ENCODE results near the gene SUPT20HL2. TPM values are rescaled to one million over a fixed set of nuclear protein-coding genes. Genes with fewer than 3 reads are reported as not detected.

SUPT20HL2 gene
- total and polyA plus RNA-seq, 7 donors: not detected

DNA sequence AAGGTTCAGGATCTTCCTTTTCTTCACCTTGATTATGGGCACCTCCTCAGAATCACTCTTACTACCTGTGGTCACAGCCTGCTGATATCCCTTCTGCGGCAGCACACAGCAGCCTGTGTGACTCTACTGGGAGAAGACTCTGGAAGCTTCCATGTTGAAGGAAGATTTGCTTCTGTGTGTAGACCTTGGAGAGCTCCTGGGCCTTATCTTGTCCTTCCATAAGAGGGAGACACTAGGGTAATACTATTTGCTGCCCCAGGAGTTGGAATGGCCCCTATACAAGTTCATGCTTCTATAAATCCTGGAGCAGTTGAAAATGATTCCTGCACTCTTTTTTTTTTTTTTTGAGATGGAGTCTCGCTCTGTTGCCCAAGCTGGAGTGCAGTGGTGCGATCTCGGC lies 36.3 kb upstream of the SUPT20HL2 start:
- Histone ChIP-seq H3K9me3 (no peaks in the 10 kb centered on the region), H3K4me1 (no peaks in the 10 kb centered on the region), H3K27me3 (ENCODE audit: insufficient read depth in 3 of 3, low read length in 2 of 3) (peaks cover 0 to 4% (median 0%) of the 10 kb centered on the region in 3 donors), H3K4me3 (no peak overlapping the region), H3K27ac (no peak overlapping the region), H3K36me3 (ENCODE audit: insufficient read depth in 1 of 2, low read depth in 1 of 2) (no peaks in the 10 kb centered on the region)
- no peak for DNase-seq
- intact Hi-C loops (cut with DNase I): no loop called here
- WGBS, 3 donors: 88 to 100% (median 99%) methylated on average over 3 to 4 of the region's 4 CpGs
- TF ChIP-seq, protein P1, sequence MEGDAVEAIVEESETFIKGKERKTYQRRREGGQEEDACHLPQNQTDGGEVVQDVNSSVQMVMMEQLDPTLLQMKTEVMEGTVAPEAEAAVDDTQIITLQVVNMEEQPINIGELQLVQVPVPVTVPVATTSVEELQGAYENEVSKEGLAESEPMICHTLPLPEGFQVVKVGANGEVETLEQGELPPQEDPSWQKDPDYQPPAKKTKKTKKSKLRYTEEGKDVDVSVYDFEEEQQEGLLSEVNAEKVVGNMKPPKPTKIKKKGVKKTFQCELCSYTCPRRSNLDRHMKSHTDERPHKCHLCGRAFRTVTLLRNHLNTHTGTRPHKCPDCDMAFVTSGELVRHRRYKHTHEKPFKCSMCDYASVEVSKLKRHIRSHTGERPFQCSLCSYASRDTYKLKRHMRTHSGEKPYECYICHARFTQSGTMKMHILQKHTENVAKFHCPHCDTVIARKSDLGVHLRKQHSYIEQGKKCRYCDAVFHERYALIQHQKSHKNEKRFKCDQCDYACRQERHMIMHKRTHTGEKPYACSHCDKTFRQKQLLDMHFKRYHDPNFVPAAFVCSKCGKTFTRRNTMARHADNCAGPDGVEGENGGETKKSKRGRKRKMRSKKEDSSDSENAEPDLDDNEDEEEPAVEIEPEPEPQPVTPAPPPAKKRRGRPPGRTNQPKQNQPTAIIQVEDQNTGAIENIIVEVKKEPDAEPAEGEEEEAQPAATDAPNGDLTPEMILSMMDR (IDR thresholded peaks at IDR 0.05): no peak
- no peak for ATAC-seq

DNA sequence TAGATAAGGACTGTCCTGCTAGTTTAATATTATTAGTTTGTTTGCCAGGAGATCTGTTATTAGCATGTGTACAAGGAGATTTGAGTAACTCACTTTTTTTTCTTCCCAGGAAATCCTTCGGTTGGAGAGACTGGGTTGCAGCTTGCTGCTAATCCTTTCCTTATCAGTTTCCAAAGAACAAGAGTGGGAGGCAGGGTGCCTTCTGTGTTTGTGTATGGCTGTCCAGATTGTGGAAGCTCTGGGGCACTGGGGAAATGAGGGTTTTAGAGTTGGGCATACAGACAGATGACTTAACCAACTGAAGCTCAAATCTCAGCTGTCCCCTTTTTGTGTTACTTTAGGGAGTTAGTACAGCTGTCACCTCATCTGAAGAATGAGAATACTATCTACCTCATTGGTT lies 34.0 kb upstream of the SUPT20HL2 start:
- Histone ChIP-seq H3K4me1 (no peaks in the 10 kb centered on the region), H3K9me3 (no peaks in the 10 kb centered on the region), H3K36me3 (ENCODE audit: insufficient read depth in 1 of 2, low read depth in 1 of 2) (no peaks in the 10 kb centered on the region), H3K4me3 (no peak overlapping the region), H3K27me3 (ENCODE audit: insufficient read depth in 3 of 3, low read length in 2 of 3) (peaks cover 0 to 8% (median 0%) of the 10 kb centered on the region in 3 donors), H3K27ac (no peak overlapping the region)
- intact Hi-C loops (cut with DNase I): no loop called here
- DNase-seq (no peak), ATAC-seq (no peak)
- TF ChIP-seq, protein P1 (IDR thresholded peaks at IDR 0.05): no peak
- WGBS, 3 donors: 17 to 21% (median 18%) methylated on average over 1 of the region's 1 CpG

DNA sequence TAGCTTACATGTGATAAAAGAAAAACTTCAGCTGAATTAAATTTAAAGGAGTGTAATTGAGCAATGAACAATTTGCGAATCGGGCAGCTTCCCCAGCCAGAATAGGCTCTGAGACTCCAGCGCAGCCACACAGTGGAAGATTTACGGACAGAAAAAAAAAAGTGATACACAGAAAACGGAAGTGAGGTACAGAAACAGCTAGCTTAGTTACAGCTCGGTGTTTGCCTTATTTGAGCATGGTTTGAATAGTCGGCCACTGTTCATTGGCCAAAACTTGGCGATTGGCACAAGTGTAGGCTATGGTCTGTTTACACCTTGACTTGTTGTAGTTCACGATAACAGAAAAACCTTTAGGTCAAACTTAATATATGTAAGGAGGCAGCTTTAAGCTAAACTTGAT lies 29.9 kb upstream of the SUPT20HL2 start:
- H3K27me3 ChIP-seq (ENCODE audit: insufficient read depth in 3 of 3, low read length in 2 of 3): peaks cover 0 to 4% (median 0%) of the 10 kb centered on the region in 3 donors
- intact Hi-C loops (cut with DNase I): no loop called here
- ATAC-seq (no peak), DNase-seq (no peak)
- TF ChIP-seq, protein P1 (IDR thresholded peaks at IDR 0.05): no peak
- H3K27ac ChIP-seq: no peak overlapping the region
- 80 to 84% (median 80%) methylated on average over 9 of the region's 9 CpGs for WGBS, 3 donors
- no peak overlapping the region for H3K4me3 ChIP-seq
- no peaks in the 10 kb centered on the region for H3K36me3 ChIP-seq (ENCODE audit: insufficient read depth in 1 of 2, low read depth in 1 of 2)
- H3K9me3 ChIP-seq: no peaks in the 10 kb centered on the region
- H3K4me1 ChIP-seq: no peaks in the 10 kb centered on the region

DNA sequence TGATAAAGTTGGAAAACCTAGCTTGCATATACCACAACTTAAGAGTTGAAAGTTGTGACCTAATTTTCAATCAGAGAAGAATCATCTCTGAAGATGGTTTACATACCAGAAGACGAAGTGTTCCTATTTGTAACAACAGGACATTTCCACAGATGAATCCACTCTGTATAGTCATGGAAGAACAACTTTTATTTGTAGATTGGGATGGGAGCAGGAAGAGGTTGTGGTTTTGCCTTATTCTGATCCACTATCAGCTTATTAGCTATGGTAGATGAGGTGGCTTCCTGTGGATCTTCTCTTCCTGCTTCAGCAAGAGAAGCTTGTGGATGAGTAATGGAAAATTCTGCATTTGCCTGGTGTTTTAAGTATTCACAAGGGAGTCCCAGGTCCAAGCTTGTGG lies 27.9 kb upstream of the SUPT20HL2 start:
- no peaks in the 10 kb centered on the region for H3K36me3 ChIP-seq (ENCODE audit: insufficient read depth in 1 of 2, low read depth in 1 of 2)
- DNase-seq (no peak), ATAC-seq (no peak)
- H3K4me1 ChIP-seq: no peaks in the 10 kb centered on the region
- WGBS, 3 donors: 61 to 90% (median 80%) methylated on average over 1 of the region's 1 CpG
- TF ChIP-seq, protein P1 (IDR thresholded peaks at IDR 0.05): no peak
- intact Hi-C loops (cut with DNase I): no loop called here
- no peaks in the 10 kb centered on the region for H3K9me3 ChIP-seq
- H3K4me3 ChIP-seq: no peak overlapping the region
- peaks cover 0 to 4% (median 0%) of the 10 kb centered on the region in 3 donors for H3K27me3 ChIP-seq (ENCODE audit: insufficient read depth in 3 of 3, low read length in 2 of 3)
- H3K27ac ChIP-seq: no peak overlapping the region

DNA sequence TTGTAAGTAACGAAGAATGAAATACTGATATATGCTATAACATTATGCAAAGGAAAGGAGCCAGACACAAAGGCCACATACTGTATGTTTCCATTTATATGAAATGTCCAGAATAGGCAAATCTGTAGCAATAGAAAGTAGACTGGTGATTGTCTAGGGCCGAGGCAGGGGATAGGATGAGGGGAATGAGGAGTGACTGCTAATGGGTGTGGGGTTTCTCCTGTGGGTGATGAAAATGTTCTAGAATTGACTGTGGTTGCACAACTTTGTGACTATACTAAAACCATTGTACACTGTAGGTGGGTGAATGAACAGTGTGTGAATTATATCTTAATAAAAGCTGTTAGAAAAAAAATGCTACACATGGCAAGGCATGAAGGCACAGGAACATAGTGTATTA lies 26.6 kb upstream of the SUPT20HL2 start:
- Histone ChIP-seq H3K27me3 (ENCODE audit: insufficient read depth in 3 of 3, low read length in 2 of 3) (peaks cover 0 to 8% (median 0%) of the 10 kb centered on the region in 3 donors), H3K36me3 (ENCODE audit: insufficient read depth in 1 of 2, low read depth in 1 of 2) (no peaks in the 10 kb centered on the region), H3K4me3 (no peak overlapping the region), H3K27ac (no peak overlapping the region), H3K4me1 (no peaks in the 10 kb centered on the region), H3K9me3 (no peaks in the 10 kb centered on the region)
- intact Hi-C loops (cut with DNase I): no loop called here
- ATAC-seq (no peak), DNase-seq (no peak)
- TF ChIP-seq, protein P1 (IDR thresholded peaks at IDR 0.05): no peak
- WGBS, 3 donors: 82 to 100% (median 95%) methylated on average over 2 of the region's 2 CpGs
